HG02571 (cell line): ENCODE measurements around the gene TBC1D14.

Experiments used
- ATAC-seq: cut with Tn5 transposase; IDR thresholded peaks from one replicate; pipeline ENCODE4 v1.9.1; 2021; ENCODE audit warnings: mild to moderate bottlenecking, moderate library complexity; ENCODE audit not compliant: unreplicated experiment

Gene TBC1D14

GRCh38 chr4:6926681-6927478 is 17.3 kb downstream of the TBC1D14 start:
- ATAC-seq: no peak

- ATAC-seq: no peak
Measured at GRCh38 chr4:6928081-6928480, 18.5 kb downstream of the TBC1D14 start.

GRCh38 chr4:6929339-6929811 is 19.7 kb downstream of the TBC1D14 start:
- no peak for ATAC-seq

GRCh38 chr4:6929812-6930464 is 20.3 kb downstream of the TBC1D14 start:
- ATAC-seq: no peak

- ATAC-seq: no peak
Measured at GRCh38 chr4:6932475-6932874, 22.8 kb downstream of the TBC1D14 start.

GRCh38 chr4:6932918-6933317 is 23.3 kb downstream of the TBC1D14 start:
- no peak for ATAC-seq

- no peak for ATAC-seq
Measured at GRCh38 chr4:6933691-6934430, 24.2 kb downstream of the TBC1D14 start.

GRCh38 chr4:6935965-6936364 is 26.3 kb downstream of the TBC1D14 start:
- ATAC-seq: no peak

GRCh38 chr4:6937201-6937600 is 27.6 kb downstream of the TBC1D14 start:
- no peak for ATAC-seq

- no peak for ATAC-seq
Measured at GRCh38 chr4:6937754-6938153, 28.1 kb downstream of the TBC1D14 start.

- no peak for ATAC-seq
Measured at GRCh38 chr4:6938237-6938636, 28.6 kb downstream of the TBC1D14 start.

GRCh38 chr4:6938647-6939271 is 29.1 kb downstream of the TBC1D14 start:
- ATAC-seq: no peak

GRCh38 chr4:6939761-6940743 is 30.4 kb downstream of the TBC1D14 start:
- no peak for ATAC-seq

- ATAC-seq: no peak
Measured at GRCh38 chr4:6940744-6941137, 31.1 kb downstream of the TBC1D14 start.

- no peak for ATAC-seq
Measured at GRCh38 chr4:6941796-6942195, 32.2 kb downstream of the TBC1D14 start.

- peak; percentile 61 for ATAC-seq
Measured at GRCh38 chr4:6942238-6942800, 32.7 kb downstream of the TBC1D14 start.

- no peak for ATAC-seq
Measured at GRCh38 chr4:6943012-6943884, 33.6 kb downstream of the TBC1D14 start.

GRCh38 chr4:6943885-6944225 is 34.2 kb downstream of the TBC1D14 start:
- no peak for ATAC-seq
